Progenitor cell of endocrine pancreas (in vitro differentiated cells): ENCODE data around the gene TC2N. TPM values are rescaled to one million over a fixed set of nuclear protein-coding genes. Genes with fewer than 3 reads are reported as not detected.

Source experiments
- DNase-seq: peaks from one replicate; pipeline ENCODE4 v3.0.0; 2021; ENCODE audit warnings: low spot score; ENCODE audit not compliant: unreplicated experiment
- H3K27ac Mint-ChIP-seq: 2 replicates; pipeline ENCODE4 v1.8.0; 2021; ENCODE audit warnings: mild to moderate bottlenecking, moderate library complexity, mixed read lengths
- H3K27me3 Mint-ChIP-seq: 2 replicates; pipeline ENCODE4 v1.8.0; 2021; ENCODE audit warnings: mixed read lengths
- H3K36me3 Mint-ChIP-seq: 2 replicates; pipeline ENCODE4 v1.8.0; 2022; ENCODE audit warnings: mixed read lengths; ENCODE audit not compliant: insufficient read depth
- H3K4me1 Mint-ChIP-seq: 2 replicates; pipeline ENCODE4 v1.8.0; 2021; ENCODE audit warnings: low read depth, mixed read lengths
- H3K4me3 Mint-ChIP-seq: 2 replicates; pipeline ENCODE4 v1.8.0; 2021; ENCODE audit warnings: low read depth, mild to moderate bottlenecking, moderate library complexity, mixed read lengths
- H3K9me3 Mint-ChIP-seq: 2 replicates; pipeline ENCODE4 v1.8.0; 2021; ENCODE audit warnings: low read depth, mixed read lengths
- CTCF ChIP-seq: fragments of 200-600 bp; sonication (generic); IDR thresholded peaks from one replicate; pipeline ENCODE4 v1.5.0; 2021; ENCODE audit warnings: antibody characterized with exemption, mild to moderate bottlenecking; ENCODE audit not compliant: unreplicated experiment
- total RNA-seq: library from RNA; stranded (reverse); gene quantifications from 2 replicates; pipeline ENCODE4 v1.2.1, GENCODE V29; 2021

TC2N gene
- total RNA-seq, 1 donor from 2014 or later: 38.5 TPM

- Mint-ChIP-seq H3K27me3 (peaks cover 19% of the 10 kb centered on the region), H3K9me3 (no peaks in the 10 kb centered on the region), H3K4me3 (no peak overlapping the region), H3K36me3 (no peaks in the 10 kb centered on the region), H3K27ac (no peak overlapping the region), H3K4me1 (peaks cover 5% of the 10 kb centered on the region)
- DNase-seq: no peak
- TF ChIP-seq CTCF: no peak
Observed at GRCh38 chr14:91889477-91890211, 22.3 kb upstream of the TC2N start.

GRCh38 chr14:91888641-91889476, 21.5 kb upstream of the TC2N start:
- H3K27ac Mint-ChIP-seq: no peak overlapping the region

GRCh38 chr14:91886961-91887360, 19.6 kb upstream of the TC2N start:
- Mint-ChIP-seq H3K27ac (no peak overlapping the region), H3K36me3 (no peaks in the 10 kb centered on the region), H3K4me3 (no peak overlapping the region), H3K9me3 (no peaks in the 10 kb centered on the region), H3K27me3 (peaks cover 11% of the 10 kb centered on the region), H3K4me1 (peaks cover 8% of the 10 kb centered on the region)
- DNase-seq: no peak
- TF ChIP-seq CTCF: no peak

More at GRCh38 chr14:91888641-91889476, 21.5 kb upstream of the TC2N start:
- Mint-ChIP-seq H3K27me3 (peaks cover 21% of the 10 kb centered on the region), H3K36me3 (no peaks in the 10 kb centered on the region), H3K9me3 (no peaks in the 10 kb centered on the region), H3K4me3 (no peak overlapping the region), H3K4me1 (peaks cover 6% of the 10 kb centered on the region)
- no peak for TF ChIP-seq CTCF
- DNase-seq: no peak

GRCh38 chr14:91885839-91886238, 18.5 kb upstream of the TC2N start:
- TF ChIP-seq CTCF: no peak
- no peaks in the 10 kb centered on the region for H3K36me3 Mint-ChIP-seq
- no peaks in the 10 kb centered on the region for H3K9me3 Mint-ChIP-seq

GRCh38 chr14:91885113-91885712, 17.9 kb upstream of the TC2N start:
- Mint-ChIP-seq H3K36me3 (no peaks in the 10 kb centered on the region), H3K4me3 (no peak overlapping the region), H3K9me3 (no peaks in the 10 kb centered on the region)

More at GRCh38 chr14:91885839-91886238, 18.5 kb upstream of the TC2N start:
- Mint-ChIP-seq H3K4me3 (no peak overlapping the region), H3K27me3 (peaks cover 5% of the 10 kb centered on the region), H3K4me1 (peaks cover 9% of the 10 kb centered on the region), H3K27ac (no peak overlapping the region)
- no peak for DNase-seq

More at GRCh38 chr14:91885113-91885712, 17.9 kb upstream of the TC2N start:
- TF ChIP-seq CTCF: no peak
- peaks cover 5% of the 10 kb centered on the region for H3K27me3 Mint-ChIP-seq
- peaks cover 6% of the 10 kb centered on the region for H3K4me1 Mint-ChIP-seq
- H3K27ac Mint-ChIP-seq: no peak overlapping the region
- DNase-seq: no peak
